Lower leg skin (tissue), 3 donors: Measurements from ENCODE around the gene ASPSCR1.

Experiments
- CTCF ChIP-seq, 3 donors: fragments of 450-650 bp; IDR thresholded peaks; one replicate each; pipeline ENCODE4 v1.5.1; 2016; ENCODE audit warnings: antibody characterized with exemption in 3 of 3, mild to moderate bottlenecking in 3 of 3, moderate library complexity in 2 of 3
- POLR2A ChIP-seq, 2 donors: fragments of 450-650 bp; IDR thresholded peaks; one replicate each; pipeline ENCODE4 v1.6.1; 2016 to 2017; ENCODE audit warnings: antibody characterized with exemption in 2 of 2, mild to moderate bottlenecking in 1 of 2, moderate library complexity in 1 of 2

- TF ChIP-seq POLR2A (IDR thresholded peaks at IDR 0.05): no peak
- TF ChIP-seq CTCF (IDR thresholded peaks at IDR 0.05): no peak
These were observed 17.1 kb upstream of the ASPSCR1 start for GRCh38 chr17:81960130-81960958.
